NCI-H2227 (cell line): ENCODE measurements around the gene PEX11B.

ENCODE experiments used
- DNase-seq: peaks from one replicate; lab custom pipeline; 2025; ENCODE audit not compliant: unreplicated experiment; lab: John Stamatoyannopoulos, UW

Gene PEX11B

GRCh38 chr1:145874646-145875045, 43.9 kb downstream of the PEX11B start:
- no peak for DNase-seq

- DNase-seq, result no peak
These were observed 46.3 kb downstream of the PEX11B start for GRCh38 chr1:145871994-145872924.

- no peak for DNase-seq
These were observed 50.3 kb downstream of the PEX11B start for GRCh38 chr1:145868232-145868631.

GRCh38 chr1:145863282-145864018, 55.1 kb downstream of the PEX11B start:
- DNase-seq, result no peak
